ENCODE results near the gene CHST3.
A peak's percentile ranks its signal among the peaks of the same experiment; 100 is the strongest.
"Not testable (repeated sequence)": the region's sequence is repeated elsewhere in the genome, so short reads cannot be mapped to it uniquely, and the experiment has no call there.

Gene CHST3

DNA sequence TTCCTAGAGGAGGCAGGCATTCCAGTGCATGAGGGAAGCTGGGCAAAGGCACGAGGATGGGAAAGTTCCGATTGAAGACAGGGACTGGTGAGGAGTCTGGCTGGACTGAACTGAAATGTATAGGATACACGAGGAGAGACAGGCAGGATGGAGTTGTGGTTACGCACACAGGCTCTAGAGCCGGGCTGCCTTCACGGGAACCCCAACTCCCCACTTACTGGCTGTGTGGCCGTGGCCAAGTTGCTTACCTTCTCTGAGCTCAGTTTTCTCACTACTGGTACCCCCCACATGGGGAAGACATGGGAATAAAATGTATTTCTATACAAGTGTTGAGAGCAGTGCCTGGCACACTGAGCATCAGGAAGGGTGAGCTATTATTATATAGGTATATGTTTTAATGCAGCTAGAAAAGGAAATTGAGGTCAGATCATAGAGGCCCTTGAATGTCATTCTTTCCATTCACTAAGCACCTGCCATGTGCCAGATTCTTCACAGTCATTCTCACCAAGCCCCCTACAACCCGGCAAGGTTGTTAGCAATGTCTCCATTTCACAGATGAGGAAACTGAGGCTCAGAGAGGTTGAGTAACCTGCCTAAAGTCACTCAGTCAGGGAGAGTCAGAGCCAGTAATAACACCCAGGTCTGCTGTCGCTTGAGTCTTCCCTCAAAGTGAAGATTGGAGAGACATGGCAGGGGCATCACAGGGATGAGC, 9.7 kb downstream of the CHST3 start:
- DNase-seq (ENCODE audit: low read depth in 3 of 3), result no peak

DNA sequence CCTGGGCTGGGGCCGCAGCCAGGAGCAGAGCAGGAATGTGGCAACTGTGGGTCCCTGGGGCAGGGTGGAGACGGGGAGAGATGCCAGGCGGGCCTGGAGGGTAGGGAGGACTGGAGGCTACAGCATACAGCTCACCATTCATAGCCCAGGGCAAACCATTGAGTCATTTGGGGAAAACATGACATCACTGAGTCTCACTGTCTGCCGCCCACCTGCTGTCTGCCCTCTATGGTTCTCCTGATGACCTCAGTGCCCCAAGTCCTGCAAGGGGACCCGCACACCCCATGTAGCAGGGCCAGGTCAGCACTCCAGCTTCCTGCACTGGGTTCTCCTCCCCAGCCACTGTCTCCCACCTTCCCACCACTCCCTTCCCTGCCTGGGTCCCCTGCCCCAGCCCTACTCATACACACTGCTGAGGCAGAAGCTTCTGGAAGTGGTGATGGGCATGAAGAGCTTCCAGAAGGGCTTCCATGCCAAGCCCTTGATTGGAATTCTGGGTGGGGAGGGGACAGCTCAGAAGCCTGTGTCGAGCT, 10.4 kb downstream of the CHST3 start:
- DNase-seq (ENCODE audit: low read depth in 3 of 3), result peak in 2 of 3 experiments; percentile 31 to 52

DNA sequence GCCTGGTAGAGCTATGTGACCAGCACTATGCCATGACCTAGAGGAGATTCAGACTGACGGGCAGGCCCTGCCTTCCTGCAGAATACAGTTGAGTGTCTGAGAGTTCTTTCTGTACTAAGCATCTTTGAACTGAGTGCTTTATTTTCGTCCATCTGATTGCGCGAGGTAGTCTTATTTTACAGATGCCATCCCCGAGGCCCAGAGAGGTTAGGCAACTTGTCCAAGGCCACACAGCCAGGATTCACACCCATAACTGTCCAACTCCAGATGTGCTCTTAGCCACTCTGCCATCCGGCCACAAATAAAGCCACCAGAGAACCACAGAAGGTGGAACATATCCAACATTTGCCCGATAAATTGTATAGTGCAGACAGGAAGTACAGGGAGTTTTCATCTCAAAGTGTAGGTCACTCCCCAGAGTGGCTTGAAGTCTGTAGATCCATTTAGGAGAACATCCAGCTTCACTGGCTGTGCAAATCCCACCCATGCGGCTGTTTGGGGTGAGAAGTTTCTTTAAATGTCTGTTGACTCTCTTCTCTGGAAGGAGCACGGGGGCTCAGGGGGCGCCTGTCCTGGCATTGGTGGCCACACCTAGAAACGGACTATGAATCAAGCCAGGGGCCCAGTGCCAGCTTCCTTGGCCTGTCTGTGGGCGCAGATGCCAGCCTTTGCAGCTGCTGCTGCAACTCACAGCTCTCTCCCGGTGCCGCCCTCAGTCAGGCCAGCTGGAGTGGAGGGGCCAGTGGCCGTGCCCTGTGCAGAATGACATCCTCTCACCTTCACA, 11.1 kb downstream of the CHST3 start:
- no peak for DNase-seq (ENCODE audit: low read depth in 3 of 3)

DNA sequence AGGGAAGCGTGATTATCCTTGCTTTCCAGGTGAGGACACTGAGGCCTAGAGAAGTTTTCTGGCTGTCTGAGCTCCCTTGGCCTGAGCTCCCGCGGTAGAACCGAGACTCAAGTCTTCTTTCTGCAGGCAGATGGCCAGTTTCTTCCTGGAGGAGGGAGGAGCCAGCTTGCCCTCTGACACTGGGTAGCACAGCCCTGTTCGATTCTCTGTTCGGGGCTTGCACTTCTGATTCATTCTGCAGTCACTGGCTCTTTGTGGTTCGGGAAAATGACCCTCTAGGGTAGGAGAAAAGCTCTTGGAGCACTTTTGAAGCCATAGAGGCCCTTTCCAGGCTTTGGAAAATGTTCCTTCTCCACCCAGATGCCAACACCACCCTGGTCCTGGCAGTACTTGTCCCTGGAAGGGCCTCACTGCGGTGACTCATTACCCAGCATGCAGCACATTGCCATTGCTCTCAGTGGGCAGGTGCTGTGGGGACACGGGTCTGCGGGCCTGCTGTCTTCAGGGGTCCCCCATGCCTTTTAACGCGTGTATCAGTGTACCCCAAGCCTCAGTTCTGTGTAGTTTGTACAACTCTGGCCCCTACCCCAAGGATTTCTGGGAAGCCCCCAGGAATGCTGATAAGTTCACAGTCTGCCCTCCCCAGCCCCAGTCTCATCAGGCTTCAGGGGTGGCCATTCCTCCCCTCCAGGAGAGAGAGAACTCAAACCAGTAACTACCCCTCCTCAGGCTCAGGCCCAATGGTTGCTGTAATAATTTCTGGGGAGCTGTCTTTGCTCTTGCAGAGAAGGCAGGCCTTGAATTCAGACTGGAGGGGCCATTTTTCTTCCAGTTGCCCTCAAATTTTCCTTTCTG, 11.9 kb downstream of the CHST3 start:
- no peak for DNase-seq (ENCODE audit: low read depth in 3 of 3)

DNA sequence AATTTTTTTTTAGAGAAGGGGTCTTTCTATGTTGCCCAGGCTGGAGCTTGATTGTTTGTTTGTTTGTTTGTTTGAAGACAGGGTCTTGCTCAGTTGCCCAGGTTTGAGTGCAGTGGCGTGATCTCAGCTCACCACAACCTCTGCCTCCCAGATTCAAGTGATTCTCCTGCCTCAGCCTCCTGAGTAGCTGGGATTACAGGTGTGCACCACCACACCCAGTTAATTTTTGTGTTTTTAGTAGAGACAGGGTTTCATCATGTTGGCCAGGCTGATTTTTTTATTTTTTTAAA, 13.4 kb downstream of the CHST3 start:
- not testable (repeated sequence) for DNase-seq (ENCODE audit: low read depth in 3 of 3)

DNA sequence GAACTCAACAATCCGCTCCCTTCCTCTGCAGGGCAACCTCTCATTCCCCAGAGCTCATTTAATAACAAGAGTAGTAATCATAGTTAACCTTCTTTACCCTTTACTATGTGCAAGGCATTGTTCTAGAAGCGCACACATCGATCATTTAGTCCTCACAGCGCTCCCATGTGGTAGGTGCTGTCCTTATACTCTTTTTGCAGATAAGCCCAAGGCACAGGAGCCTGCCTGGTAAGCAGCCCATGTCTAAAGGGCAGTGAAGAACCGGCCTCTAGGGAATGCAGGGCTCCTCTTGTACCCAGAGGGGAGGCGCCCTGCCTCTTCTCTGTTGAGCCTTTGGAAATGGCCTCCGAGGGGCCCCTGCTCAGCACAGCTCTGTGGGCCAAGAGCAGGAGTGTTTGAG, 14.3 kb downstream of the CHST3 start:
- no peak for DNase-seq (ENCODE audit: low read depth in 3 of 3)

DNA sequence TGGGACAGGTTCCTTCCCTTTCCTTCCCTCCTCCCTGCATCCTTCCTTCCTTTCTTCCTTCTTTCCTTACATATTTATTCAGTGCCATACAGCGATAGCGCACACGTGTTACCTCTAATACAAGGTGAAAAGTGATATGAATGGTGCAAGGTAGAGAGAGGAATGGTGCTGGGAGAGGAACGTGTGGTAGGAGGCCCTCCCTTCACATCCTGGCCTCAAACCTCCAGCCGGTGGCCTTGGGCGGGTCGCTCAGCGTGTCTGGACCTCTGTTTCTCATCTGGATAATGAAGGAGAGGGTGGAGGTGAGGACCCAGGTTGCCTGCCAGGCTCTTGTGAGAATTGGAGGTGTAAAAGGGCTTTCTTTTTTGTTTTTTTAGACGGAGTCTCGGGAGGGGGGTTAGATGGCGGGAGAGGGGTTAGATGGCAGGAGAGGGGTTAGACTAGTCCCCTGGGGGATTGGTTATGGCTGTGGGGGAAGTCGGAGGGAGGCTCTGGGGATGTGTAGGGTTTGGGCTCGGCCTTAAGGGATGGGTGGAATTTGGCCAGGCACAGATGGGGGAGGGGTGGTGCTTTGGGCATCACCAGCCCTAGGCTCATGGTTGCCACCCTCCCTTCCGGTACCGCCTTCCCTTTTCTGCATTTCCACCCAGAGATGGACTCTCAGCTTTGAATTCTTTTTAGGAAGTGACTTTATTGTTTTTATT, 14.9 kb downstream of the CHST3 start:
- no peak for DNase-seq (ENCODE audit: low read depth in 3 of 3)

DNA sequence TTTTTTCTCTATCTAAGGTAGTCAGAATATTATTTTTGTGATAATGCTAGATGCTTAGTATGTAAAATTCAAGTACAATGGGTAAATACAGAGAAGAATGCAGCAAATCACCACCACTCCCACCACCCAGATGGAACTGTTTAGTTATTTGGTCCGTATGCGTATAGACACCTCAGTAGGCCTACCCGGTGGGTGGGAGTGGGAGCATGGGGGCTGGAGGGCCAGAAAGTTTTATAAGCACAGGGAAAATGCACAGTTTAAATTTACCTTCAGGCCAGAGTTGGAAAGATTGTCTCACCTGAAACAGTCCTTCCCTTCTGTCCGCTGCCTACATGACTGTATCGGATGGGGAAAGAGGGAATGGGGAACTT, 15.5 kb downstream of the CHST3 start:
- no peak for DNase-seq (ENCODE audit: low read depth in 3 of 3)

DNA sequence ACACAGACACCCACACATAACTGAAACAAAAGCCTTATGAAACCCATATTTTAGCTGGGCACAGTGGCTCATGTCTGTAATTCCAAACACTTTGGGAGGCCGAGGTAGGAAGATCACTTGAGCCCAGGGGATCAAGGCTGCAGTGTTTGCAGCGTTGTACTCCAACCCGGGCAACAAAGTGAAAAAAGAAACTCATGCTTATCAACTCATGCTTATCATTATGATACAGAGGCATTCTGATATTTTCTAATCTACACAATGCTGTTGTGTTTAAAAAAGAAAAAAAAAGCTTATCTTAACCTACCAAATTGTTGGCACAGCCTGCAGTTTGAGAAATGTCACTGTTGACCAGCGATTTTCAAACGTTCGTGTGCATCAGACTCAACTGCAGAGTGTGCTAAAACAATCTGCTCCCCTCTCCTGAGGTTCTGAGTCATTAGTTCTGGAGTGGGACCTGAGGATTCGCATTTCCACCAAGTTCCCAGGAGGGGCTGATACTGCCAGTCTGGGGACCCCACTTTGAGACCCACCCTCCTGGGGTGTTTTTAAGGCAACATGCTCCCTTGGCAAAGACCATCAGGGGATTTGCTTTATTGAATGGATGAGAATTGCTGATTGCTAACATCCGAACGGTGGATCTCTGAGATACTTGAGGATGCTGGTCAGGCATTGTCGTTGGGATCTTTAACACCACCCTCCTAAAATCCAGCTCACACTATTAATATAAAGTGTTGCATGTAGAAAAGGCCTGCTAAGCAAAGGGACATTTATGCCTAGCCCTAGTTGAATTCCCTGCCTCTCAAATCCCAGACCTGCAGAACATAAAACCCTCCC, 16.2 kb downstream of the CHST3 start:
- no peak for DNase-seq (ENCODE audit: low read depth in 3 of 3)

DNA sequence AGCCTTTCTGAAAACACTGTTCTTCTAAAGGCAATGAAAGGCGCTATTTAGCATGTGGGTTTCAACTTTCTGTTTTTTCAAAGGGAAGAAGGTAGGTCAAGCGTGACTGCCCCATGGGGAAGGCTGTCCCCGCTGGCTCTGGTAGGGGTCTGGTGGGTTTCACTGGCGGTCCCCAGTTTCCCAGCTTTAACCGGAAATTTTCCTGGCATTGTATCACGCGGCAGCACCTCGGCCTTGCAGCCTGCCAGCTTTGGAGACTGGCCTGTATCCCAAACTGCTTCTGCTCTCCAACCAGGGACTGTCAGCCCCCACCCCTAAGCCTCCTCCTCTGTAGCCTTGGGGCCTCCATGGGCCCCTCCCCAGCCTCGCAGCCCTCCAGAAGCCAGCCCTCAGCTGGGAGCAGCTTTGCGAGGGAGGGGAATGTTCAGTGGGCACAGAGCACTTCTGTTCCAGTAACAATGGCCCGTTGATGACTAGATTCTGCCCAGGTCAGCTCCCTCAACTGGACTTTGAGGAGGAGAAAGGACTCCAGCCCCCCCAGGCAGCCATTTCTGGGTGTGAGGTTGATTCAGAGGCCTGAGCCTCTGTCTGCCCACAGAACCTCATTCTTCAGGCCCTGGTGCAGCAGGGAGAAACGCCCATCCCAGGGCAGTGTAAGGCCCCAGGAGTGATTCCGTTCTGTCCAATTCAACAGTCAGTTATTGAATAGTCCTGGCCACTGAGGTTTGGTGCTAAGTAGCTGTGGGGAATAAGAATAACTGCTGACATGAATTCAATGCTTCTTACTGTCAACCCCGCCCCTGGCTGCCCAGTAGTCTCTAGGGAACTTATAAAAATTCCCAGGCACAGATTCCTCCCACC, 17.1 kb downstream of the CHST3 start:
- no peak for DNase-seq (ENCODE audit: low read depth in 3 of 3)

DNA sequence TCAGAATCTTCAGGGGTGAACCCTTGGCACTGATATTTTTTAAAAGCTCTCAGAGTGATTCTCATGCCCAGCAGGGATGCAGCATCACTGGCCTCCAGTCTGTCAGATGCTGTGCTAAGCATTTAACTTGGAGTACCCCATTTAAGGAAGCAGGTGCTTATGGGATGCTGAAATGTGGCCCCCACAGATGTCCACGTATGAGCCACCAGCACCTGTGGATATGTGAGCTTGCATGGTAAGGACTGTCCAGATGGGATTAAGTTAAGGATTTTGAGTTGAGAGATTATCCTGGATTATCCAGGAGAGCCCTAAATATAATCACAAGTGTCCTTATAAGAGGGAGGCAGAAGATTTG, 17.7 kb downstream of the CHST3 start:
- DNase-seq (ENCODE audit: low read depth in 3 of 3), result no peak

DNA sequence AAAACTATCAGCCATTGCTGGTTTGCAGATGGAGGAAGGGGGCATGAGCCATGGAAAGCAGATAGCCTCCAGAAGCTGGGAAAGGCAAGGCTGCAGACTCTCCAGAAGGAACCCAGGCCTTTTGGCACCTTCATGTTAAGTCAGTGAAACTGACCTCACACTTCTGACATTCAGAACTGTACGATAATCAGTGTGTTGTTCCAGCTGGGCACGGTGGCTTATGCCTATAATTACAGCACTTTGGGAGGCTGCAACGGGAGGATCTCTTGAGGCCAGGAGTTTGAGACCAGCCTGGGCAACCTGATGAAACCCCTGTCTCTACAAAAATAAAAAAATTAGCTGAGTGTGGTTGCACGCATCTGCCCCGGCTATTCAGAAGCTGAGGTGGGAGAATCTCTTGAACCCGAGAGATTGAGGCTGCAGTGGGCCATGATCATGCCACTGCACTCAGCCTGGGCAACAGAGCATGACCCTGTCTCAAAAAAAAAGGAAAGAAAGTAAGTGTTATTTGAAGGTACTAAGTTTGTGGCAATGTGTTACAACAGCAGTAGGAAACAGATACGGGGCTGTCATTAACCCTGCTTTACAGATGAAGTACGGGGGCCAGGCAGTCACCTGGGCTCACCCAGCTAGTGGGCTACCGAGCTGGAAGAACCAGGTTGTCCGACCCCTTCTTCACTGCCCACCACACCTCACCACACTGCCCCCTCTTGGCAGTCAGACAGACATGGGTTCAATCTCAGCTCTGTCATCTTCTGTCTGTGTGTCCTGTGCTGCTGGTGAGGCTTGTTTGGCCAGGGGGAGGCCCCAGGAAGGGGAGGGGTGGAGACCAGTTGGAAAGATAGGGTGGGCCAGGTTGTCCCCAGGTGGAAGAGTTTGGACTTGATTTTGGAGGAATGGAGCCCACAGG, 18.3 kb downstream of the CHST3 start:
- DNase-seq (ENCODE audit: low read depth in 3 of 3), result no peak

DNA sequence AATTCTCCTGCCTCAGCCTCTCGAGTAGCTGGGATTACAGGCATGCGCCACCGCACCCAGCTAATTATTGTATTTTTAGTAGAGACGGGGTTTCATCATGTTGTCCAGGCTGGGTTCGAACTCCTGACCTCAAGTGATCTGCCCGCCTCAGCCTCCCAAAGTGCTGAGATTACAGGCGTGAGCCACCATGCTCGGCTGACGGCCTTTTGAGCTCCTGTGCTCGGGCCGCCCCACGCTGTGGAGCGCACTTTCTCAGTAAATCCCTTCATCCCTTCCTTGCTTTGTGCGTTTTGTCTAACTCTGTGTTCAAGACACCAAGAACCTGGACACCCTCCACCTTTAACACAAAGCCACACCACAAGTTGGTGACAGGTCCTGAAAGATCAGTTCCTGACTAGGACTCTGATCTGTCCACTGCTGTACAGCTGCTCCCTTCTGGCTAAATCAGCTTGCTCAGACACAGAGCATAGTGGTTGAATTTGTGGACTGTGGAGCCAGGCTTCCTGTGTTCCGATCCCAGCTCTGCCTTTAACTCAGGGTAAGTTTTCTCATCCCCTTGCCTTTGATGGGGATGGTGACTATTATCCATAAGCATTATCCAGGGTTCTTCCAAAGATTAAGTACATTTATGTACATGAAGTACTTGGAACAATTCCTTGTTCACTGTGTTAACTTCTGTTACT, 20.1 kb downstream of the CHST3 start:
- DNase-seq (ENCODE audit: low read depth in 3 of 3), result no peak

DNA sequence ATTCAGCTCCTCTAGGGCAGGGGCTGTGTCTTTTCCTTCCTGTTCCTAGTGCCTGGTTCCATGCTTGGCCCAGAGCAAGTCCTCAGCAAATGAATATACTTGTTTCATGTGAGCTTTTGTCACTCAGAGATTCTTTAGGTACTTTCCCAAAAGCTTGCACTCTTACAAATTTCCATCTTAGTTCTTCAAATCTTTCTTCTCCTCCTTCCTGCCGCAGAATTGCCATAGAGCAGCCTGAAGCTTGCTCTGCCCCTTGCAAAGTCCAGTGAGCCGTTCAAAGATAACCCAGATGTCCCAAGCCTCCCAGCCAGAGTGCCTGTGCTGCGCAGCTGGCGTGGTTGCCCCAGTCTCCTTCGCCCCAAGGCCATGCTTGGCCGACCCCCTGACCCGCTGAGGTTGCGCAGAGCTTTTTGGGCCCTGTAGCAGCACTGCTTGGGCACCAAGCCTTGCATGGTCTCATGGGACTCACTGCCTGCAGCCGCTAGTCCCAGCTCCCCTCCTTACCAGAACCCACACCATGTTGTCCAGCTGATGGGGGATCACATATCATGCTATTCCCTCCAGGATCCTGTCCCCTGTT, 20.7 kb downstream of the CHST3 start:
- DNase-seq (ENCODE audit: low read depth in 3 of 3), result no peak

DNA sequence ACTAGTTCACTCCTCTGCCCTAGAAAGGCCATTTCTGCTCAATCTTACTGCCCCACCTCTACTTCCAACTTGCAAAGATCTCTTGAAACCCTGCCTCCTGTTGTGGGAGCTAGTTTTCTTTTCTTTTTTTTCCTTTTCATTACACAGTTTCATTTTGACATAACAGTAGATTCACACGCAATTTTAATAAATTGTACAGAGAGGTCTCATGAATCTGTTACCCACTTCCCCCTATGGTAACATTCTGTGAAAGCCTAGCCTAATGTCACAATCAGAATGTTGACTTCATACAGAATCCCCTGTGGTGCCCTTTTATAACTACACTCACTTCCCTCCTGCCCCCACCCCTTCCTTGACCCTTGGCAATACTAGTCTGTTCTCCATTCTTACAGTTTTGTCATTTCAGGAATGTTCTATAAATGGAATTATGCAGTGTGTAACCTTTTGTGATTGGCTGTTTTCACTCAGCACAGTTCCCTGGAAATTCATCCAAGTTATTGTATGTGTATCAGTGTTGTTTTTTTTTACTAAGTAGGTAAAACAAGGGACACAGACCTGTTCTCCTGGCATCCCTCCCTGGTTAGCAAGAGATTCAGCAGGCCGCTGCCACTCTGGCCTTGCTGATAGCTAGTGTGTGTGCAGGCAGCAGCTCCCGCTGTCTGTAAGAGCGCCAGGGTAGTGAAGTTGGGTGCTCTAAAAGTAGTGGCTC, 21.5 kb downstream of the CHST3 start:
- DNase-seq (ENCODE audit: low read depth in 3 of 3), result no peak

DNA sequence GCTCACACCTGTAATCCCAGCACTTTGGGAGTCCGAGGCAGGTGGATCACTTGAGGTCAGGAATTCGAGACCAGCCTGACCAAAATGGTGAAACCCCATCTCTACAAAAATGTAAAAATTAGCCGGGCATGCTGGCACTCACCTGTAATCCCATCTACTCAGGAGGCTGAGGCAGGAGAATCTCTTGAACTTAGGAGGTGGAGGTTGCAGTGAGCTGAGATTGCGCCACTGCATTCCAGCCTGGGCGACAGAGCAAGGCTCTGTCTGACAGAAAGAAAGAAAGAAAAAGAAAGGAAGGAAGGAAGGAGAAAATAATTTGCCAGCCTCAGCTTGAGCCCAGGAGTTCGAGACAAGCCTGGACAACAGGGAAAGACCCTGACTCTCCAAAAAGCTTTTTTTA, 24.7 kb downstream of the CHST3 start:
- DNase-seq (ENCODE audit: low read depth in 3 of 3), result not testable (repeated sequence)

DNA sequence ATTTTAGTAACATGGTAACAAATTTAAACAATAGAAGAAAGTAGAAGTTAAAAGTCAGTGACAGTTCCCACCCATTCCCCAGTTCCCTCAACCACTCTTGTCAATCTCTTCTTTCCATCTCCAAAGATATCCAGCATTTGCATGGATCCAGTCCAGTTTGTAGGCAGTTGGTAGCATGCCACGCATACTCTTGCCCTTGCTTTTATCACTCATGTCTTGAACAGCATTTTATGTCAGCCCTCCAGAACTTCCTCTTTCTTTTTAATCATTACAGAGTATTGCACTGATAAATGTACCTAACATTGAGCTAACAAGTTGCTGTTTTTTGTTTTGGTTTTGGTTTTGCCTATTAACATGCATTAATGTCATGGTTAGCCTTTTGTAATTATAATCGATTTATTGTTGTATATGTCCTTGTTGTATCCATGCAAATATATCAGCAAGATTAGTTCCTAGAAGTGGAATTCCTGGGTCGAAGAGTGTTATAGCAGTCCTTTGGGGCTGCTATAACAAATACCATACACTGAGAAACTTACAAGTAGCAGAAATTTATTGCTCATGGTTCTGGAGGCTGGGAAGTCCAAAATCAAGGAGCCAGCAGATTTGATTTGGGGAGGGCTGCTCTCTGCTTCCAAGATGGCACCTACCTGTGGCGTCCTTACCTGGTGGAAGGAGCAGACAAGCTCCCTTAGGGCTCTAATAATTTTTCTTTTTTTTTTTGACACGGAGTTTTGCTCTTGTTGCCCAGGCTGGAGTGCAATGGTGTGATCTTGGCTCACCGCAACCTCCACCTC, 25.7 kb downstream of the CHST3 start:
- DNase-seq (ENCODE audit: low read depth in 3 of 3), result no peak

Data from stimulated activated CD4-positive, alpha-beta T cell treated with anti-CD3 and anti-CD28 coated beads, TNF-alpha, amount 100 ng/mL, for 24 hours (primary cell).